Frontal cortex (tissue), 4 donors: ENCODE measurements around the gene MZT2B. TPM values are rescaled to one million over a fixed set of nuclear protein-coding genes. Genes with fewer than 3 reads are reported as not detected.
"Not testable (repeated sequence)": the region's sequence is repeated elsewhere in the genome, so short reads cannot be mapped to it uniquely, and the experiment has no call there.

Source experiments
- DNase-seq, 2 donors: peaks; one replicate each; pipeline ENCODE4 v3.0.0; 2012; ENCODE audit warnings: low spot score in 2 of 2
- FAIRE-seq: peaks from 2 replicates; lab custom pipeline; 2012; peaks lifted over from hg19 to GRCh38; lab: Jason Lieb, UNC
- total RNA-seq: library from RNA; depleted of rRNA; stranded (reverse); fragments of >200 nt; gene quantifications from one replicate; pipeline ENCODE4 v1.2.3, GENCODE V29; 2014
- donor health status: control.
- donor health status: control.
- donor health status: control.

Gene MZT2B
- total RNA-seq, 1 donor from 2014 or later: 92.9 TPM

DNA sequence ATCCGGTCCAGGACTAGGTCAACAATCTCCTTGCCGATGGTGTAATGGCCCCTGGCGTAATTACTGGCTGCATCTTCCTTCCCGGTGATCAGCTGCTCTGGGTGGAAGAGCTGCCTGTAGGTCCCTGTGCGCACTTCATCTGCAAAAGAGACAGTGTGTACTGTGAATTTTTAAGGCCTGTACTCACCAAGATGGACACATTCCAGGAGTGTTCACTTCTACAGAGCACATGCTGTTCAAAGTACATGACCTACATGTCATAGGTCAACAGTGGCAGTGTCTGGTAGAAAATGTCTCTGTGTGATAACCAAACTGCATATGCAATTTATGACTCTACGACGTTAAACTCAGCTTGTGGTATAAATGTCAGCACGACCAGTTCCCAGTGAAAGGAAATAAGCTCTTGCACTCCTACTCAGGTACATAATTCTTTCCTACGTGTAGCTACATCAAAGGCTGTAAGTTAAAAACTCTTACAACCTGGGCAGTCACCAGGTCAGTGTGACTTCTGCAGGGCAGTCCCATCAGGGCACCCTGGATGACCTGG is 13.1 kb downstream of the MZT2B start:
- DNase-seq, FAIRE-seq: not testable (repeated sequence)

DNA sequence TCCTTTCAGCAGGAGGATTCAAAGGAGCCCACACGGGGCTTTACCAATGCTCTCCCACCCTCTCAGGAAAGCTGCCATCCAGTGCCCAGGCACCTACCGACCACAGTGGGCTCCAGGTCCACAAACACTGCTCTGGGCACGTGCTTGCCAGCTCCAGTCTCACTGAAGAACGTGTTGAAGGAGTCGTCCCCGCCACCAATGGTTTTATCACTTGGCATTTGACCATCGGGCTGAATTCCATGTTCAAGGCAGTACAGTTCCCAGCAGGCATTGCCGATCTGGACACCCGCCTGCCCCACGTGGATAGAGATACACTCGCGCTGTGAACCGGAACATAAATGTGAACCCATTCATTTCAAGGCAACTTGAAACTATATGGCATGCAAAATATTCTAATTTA is 14.0 kb downstream of the MZT2B start:
- not testable (repeated sequence) for DNase-seq, FAIRE-seq

DNA sequence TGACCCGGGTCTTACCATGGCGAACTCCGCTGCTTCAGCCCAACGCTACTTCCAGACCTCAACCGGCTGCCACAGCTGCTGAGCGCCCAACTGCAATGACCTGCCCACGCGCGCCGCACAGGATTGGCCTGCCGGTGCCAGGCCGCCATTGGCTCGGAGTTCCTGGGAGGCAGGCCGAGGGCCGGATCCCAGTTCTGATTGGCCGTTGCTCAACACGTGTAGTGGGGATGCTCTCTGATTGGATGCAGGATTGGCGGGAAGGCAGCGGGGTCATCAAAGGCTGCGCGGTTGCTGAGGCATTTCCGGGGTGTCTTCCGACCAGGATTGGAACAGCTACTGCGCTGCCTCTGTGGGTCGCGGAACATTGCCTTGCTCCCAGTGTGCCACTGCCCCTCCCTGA is 16.3 kb downstream of the MZT2B start, which contains the start of gene TUBA3E:
TSS of gene TUBA3E (minus strand) at position 97 of the 400 bp plus-strand sequence. CDS start at position 18, 79 bp downstream.
- FAIRE-seq (no peak), DNase-seq (no peak)

DNA sequence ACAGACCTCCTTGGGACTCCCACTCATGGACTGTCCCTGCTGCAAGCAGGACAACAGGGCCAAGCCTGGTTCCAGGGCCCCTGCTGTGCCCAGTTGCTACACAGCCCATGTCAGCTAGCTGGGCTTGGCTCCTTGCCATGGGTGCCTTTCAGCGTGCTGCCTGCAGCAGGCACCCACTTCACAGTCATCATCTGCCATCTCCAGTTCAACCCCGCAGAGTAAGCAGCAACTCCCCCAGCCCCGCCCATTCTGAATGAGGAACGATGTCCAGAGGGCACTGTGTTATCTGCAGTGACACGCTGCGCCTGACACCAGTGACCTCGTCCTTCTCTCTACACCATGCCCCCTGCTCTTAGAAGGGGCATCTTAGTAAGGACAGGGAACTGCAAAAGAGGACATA is 20.5 kb downstream of the MZT2B start:
- FAIRE-seq, DNase-seq: not testable (repeated sequence)

DNA sequence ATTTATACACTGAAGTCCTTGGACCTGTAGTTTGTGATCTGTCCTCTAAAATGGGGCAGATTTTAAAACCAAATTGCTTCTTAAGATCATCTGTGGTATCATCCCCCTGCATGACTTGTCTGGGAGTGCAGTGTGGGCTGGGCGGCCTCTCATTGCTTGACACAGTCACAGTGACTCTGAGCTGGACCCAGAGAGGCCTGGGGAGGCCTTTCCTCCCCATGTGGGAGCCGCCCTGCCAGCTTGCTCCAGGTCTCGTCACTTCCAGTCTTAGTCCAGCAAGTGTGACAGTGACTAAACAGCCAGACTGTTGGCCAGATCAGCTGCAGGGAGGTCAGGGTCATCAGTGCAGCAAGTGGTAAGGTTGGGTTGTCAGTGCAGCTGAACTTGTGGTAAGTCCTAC is 21.1 kb downstream of the MZT2B start:
- not testable (repeated sequence) for DNase-seq, FAIRE-seq

DNA sequence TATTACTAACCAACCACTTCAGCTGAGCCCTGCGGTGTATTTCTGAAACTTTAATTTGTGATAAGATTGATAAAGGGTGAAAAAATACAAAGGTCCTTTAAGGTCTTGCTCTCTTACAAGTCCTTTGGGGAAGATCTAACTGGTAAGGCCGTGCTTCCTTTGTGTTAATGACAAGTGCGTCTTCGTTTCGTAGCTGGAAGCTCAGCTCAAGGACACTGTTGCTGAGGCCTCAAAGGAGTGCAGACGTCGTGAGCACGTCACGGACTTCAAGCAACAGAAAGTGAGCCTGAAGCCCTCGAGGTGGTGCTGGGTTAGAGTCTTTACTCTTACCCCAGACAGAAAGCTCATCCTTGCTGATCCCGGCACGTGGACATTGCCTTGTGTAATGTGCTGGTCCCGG is 25.0 kb downstream of the MZT2B start:
- not testable (repeated sequence) for DNase-seq, FAIRE-seq

DNA sequence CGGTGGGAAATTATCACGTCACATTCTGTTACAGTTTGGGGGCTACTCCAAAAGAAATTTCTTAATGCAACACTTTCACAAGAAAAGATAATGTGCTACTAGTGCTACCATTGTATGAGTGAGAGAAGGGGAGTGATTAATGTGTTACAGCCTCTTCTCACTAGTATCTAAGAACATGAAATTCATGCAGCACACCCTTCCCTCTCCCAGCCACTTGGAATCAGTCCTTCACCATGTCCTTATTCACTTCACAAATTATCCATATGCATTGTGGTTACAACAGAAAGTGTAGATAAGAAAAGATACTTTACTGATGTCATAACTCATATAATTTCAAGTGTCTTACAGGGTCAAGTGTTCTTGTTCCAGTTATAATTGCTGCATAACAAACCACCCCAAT is 37.1 kb downstream of the MZT2B start:
- DNase-seq, FAIRE-seq: not testable (repeated sequence)

DNA sequence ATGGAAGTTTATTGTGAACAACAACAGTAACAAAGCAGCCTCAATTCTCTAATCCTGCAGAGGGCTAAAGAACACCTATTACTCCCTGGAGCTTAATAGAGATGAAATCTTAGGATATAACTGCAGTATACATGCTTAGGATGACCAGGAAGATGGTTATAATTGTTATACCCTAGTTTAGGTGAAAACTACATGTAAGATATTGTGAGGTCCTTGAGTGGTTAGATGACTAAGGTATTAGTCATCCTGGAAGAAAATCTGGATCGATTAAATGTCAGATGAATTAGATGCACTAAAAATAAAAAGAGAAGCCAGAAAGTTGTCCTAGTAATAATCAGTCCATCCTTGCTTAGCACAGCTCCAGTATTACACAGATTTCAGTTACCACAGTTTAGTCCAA is 38.4 kb downstream of the MZT2B start:
- not testable (repeated sequence) for FAIRE-seq, DNase-seq

DNA sequence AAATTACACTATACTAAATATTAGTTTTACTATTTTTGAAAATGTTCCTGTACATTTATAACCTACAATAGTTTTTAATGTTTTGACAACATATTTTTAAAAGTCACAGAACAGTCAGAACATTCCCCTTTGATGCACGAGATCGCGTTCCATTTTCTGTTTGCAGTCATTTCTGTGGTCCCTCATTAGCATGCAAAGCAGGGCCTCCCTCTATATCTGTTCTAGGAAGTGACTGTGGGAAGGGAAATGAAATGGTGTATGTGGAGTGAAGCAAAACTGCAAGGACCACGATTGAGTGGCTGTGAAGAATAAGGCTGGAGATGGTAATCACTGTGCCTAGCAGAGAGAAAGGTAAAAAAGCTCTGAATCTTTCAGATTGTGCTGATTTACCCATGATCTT is 40.5 kb downstream of the MZT2B start:
- peak; percentile 15 for FAIRE-seq
- not testable (repeated sequence) for DNase-seq

DNA sequence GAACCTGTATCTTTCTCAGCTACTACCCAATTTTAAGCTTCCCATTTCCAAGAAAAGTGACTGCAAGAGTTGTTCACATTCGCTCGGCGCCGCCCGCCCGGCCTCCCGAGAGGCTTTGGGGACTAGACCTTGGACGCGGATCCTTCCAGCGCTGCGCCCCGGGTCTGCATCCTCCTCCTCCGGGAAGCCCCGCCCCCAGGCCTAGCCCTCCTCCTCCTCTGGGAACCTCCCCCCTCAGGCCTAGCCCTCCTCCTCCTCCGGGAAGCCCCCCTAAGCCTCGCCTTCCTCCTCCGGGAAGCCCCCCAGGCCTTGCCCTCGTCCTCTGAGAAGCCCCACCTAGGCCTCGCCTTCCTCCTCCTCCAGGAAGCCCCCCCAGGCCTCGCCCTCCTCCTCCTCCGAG is 45.9 kb downstream of the MZT2B start:
- DNase-seq, FAIRE-seq: not testable (repeated sequence)

DNA sequence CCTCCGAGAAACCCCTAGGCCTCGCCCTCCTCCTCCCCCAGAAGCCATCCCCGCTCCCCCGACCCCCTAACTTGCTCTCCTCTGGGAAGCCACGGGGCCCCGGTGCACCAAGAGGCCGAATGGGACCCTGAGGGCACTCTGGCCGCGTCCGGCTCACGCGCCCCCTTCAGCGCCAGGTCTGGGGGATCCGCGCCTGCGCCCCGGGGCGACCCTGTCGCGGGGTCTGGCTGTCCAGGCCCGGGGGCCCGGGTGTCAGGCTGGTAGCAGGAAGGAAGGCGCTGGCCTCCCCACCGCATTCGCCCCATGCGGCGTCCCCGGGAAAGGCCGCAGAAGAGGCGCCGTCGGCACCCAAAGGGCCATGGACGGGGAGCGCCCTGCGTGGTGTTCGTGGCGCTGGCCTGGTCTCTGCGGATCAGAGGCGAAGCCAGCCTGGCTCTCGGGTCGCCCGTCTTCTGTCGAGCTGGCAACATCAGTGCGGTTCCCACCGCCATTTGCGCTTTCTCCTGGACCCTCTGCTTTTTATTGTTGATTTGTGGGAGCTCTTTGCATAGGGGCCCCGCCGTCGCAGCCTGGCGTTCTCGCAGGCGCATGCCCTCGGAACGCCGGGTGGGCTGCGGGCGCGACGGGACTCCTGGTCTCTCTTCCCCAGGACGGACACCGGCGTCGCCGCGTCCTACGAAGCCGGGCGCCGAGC is 46.6 kb downstream of the MZT2B start:
- not testable (repeated sequence) for DNase-seq, FAIRE-seq

DNA sequence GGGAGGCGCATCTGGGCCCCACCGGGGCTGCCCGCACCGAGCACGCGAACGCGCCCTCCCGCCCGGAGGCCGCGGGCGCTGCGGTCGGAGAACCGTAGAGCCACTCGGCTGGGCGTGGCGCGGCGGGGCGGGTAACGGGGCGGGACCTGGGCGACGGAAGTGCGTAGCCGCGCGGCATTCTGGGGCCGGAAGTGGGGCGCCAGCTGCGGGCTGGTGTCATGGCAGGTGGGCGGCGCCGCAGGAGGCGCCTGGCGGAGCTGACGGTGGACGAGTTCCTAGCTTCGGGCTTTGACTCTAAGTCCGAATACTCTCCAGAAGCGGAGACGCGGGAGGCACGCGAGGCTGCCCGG is 47.1 kb downstream of the MZT2B start:
- not testable (repeated sequence) for DNase-seq, FAIRE-seq

DNA sequence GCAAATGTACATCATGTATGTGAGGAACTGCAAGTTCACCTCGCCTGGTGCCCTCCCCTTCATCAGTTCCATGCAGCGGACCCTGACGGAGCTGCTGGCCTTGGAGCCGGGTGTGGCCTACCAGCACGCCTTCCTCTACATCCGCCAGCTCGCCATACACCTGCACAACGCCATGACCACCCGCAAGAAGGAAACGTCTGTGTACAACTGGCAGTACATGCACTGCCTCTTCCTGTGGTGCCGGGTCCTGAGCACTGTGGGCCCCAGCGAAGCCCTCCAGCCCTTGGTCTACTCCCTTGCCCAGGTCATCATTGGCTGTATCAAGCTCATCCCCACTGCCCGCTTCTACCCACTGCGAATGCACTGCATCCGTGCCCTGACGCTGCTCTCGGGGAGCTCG is 48.3 kb downstream of the MZT2B start:
- not testable (repeated sequence) for FAIRE-seq, DNase-seq

DNA sequence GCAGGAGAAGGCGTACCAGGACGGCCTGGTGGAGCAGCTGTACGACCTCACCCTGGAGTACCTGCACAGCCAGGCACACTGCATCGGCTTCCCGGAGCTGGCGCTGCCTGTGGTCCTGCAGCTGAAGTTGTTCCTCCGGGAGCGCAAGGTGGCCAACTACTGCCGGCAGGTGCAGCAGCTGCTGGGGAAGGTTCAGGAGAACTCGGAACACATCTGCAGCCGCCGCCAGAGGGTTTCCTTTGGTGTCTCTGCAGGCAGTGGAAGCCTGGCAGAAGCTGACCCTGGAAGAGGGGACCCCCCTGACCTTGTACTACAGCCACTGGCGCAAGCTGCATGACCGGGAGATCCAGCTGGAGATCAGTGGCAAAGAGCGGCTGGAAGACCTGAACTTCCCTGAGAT is 48.8 kb downstream of the MZT2B start:
- FAIRE-seq, DNase-seq: not testable (repeated sequence)

DNA sequence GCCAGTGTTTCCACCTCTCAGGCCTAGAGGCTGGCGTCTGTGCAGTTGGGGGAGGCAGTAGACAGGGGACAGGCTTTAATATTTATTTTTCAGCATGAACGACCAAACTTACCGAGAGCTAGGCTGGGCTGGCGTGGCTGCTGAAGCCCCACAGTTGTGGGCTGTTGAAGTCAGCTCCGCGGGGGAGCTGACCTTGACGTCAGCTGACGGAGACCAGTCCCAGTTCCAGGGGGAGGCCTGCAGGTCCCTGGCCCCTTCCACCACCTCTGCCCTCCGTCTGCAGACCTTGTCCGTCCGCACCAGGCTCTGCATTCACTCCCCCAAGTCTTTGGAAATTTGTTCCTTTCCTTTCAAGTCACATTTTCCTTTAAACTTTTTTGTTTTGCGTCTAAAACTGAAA is 49.6 kb downstream of the MZT2B start:
- FAIRE-seq (no peak), DNase-seq (no peak)

DNA sequence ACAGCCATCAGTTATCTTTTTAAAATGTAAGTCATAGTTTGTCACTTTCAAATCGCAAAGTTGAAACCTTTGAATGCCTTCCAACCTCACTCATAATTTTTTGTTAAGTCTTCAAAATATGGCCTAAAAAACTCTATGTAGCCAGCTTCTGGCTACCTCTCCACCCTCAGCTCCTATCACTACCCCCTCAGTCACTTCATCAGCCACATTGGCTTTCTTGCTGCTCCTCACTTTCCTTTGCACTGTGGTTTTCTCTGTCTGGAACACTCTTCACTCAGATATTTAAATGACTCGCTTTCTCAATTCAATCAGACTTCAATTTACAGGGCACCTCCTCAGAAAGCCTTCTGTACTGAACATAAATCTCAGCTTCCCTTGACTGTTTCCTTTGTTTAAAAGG is 51.0 kb downstream of the MZT2B start:
- FAIRE-seq: not testable (repeated sequence)

DNA sequence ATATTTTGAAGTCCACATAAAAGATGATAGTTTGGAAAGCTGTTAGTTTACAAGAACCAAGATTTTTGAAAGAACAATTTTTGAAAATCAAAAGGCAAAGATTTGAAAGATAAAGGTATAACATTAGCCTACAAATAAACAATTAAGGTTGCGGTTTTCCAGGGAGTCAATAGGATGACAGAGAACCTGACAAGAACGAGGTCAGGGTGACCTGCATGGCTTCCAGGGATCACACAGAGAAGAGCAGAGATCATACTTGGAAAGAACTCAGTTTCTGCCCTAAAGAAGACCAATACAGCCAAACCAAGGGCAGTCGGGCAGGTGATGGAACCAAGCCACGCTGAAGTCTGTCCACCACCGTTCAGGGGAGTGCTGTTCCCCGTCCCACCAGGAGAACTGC is 57.5 kb downstream of the MZT2B start:
- DNase-seq, FAIRE-seq: not testable (repeated sequence)

More for the DNA sequence above, 51.0 kb downstream of the MZT2B start:
- not testable (repeated sequence) for DNase-seq
